NCI-H1694 treated with DMSO at 0.1 percent for 48 hours (cell line): Measurements from ENCODE around the gene STK17A.

Experiments
- DNase-seq: peaks from one replicate; lab custom pipeline; 2025; lab: John Stamatoyannopoulos, UW

Gene STK17A

GRCh38 chr7:43582503-43583423 is at the start of gene STK17A:
Gene STK17A, plus strand, starts transcription at chr7:43583108. Its CDS starts 136 bp downstream, at chr7:43583244.
- peak; percentile 88 for DNase-seq

GRCh38 chr7:43533801-43534479 is 49.0 kb upstream of the STK17A start:
- DNase-seq = no peak

DNA sequence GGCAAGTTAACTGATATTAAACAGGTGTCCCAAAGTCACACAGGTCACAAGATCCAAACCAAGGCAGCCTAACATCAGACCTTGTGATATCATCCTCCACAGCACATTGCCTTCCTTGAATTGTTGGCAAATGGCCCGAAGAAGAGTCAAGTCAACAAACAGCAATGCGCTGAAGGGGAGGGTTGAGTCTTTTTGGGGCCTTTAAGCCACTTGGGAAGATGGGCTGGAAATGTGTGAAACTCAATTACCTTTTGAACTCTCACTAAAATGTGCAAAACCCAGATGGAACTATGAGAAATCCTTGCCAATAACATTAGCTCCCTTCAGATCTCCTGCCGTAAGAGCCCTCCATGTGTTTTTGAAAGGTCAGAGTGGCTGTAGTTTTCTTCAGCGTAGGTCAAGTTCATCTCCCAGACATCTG is 47.9 kb upstream of the STK17A start:
- DNase-seq = no peak

DNA sequence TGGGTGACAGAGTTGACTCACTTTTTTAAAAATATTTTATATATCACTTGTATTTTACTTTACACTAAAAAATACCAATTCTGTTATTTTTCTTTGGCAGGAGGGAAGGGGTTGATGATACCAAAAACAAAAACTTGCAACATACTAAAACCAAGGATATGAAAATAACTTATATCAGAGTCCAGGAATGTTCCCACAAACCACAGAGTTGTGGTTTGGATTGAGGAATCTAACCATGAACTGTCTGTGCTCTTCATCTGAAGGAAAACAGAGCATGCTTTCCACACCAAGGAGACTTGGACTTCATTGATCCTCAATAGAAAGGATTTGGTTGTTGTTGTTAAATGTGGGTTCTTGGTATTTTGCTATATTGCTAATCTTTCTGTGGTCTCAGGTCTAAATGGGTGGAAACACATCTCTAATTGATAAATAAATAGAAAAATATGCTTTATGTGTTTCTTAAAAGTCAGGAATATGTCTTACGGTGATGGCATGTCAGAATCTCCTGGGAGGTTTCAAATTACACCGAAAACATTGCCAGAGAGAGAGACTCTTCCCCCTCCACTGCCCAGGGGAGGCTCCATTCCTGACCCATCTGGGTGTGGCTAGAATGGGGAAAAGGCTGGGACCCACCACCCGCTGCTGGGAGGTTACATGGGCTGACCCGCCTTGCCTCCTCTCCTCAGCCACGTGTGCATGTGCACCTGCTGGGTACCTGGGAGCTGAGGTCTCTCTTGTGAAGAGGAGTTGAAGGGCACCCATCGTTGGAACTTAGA is 46.9 kb upstream of the STK17A start:
- DNase-seq = no peak

- no peak for DNase-seq
Observed at GRCh38 chr7:43536773-43537172, 46.1 kb upstream of the STK17A start.

GRCh38 chr7:43537765-43538403 is 45.0 kb upstream of the STK17A start:
- DNase-seq = no peak

DNA sequence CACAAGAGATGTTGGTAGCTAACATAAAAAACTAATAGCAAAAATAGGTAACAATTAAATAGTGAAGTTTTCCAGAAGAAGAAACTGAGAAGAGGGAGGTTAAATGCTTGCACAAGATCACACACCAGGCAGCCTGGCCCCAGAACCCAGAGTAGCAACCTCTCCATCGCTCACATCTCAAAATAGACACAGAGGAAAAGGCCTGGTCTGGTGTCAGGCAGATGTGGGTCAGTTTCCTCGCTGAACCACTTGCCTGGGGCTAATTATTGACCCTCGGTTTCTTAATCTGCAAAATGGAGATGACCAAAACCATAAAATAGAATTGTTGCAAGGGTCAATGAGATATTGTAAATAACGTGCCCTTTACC is 44.5 kb upstream of the STK17A start:
- no peak for DNase-seq

GRCh38 chr7:43540471-43540870 is 42.4 kb upstream of the STK17A start:
- DNase-seq = no peak

- no peak for DNase-seq
Observed at GRCh38 chr7:43542716-43543115, 40.2 kb upstream of the STK17A start.

- no peak for DNase-seq
Observed at GRCh38 chr7:43546231-43546630, 36.7 kb upstream of the STK17A start.

GRCh38 chr7:43550427-43550826 is 32.5 kb upstream of the STK17A start:
- no peak for DNase-seq

DNA sequence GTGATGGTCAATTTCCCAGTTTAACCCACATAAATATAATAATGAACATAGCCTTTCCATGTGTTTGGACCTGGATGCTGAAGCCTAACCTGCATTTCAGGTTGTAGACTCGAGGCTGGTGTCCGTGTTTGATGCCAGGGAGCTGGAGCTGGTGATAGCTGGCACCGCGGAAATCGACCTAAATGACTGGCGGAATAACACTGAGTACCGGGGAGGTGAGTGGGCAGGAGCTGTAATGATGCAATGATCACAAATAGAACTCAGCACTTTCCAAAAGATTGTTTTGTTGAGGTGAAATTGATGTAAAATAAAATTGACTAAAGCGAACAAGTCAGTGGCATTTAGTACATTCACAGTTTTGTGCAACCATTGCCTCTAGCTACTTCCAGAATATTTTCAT is 30.8 kb upstream of the STK17A start:
- DNase-seq = no peak

DNA sequence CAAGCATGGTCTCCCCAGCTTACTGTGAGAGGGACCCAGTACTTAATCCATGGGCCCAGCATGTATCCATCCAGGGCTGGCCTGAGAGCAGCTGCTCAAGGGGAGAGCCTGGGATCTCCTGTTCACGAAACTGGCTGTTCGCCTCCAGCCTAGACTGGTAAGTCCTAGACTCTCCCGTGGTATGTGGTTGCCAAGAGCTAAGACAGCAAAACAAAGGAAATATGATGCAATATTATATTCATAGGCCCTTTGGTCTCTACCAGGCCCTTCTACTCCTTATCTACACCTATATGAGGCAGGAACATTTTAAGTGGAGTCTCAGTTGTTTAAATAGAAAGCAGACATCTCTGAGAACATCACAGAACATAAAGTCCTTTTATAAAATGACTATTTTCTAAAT is 28.9 kb upstream of the STK17A start:
- no peak for DNase-seq

GRCh38 chr7:43554423-43554822 is 28.5 kb upstream of the STK17A start:
- DNase-seq = no peak

DNA sequence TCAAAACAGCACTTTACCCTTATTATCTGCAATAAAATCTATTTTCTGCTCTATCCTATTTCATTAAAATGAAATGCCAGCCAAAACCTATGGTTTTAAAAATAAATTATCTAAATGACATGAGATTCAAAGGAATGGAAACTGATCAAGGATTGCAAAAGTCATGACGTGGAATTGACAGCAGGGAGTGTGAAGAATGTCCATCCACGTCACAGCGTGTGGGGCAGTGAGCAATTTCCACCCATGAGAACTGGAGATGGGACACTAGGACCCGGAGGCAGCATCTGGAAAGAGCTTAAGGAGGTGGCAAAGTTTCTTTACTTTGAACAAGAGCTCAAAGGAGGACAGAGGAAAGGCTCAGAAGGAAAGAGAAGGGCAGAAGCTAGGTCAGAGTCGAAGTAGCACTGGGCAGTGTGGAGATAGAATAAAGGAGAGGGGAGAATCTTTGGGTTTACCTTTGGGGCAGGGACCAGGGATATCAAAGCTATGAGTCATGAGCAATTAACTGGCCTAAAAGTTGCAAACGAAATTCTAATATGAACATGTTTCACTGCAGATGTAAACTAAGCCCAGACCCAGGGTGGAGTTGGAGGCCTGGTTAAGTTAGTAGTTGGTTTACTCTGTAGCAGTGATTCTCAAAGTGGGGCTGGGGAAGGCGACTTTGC is 24.9 kb upstream of the STK17A start:
- DNase-seq = no peak

DNA sequence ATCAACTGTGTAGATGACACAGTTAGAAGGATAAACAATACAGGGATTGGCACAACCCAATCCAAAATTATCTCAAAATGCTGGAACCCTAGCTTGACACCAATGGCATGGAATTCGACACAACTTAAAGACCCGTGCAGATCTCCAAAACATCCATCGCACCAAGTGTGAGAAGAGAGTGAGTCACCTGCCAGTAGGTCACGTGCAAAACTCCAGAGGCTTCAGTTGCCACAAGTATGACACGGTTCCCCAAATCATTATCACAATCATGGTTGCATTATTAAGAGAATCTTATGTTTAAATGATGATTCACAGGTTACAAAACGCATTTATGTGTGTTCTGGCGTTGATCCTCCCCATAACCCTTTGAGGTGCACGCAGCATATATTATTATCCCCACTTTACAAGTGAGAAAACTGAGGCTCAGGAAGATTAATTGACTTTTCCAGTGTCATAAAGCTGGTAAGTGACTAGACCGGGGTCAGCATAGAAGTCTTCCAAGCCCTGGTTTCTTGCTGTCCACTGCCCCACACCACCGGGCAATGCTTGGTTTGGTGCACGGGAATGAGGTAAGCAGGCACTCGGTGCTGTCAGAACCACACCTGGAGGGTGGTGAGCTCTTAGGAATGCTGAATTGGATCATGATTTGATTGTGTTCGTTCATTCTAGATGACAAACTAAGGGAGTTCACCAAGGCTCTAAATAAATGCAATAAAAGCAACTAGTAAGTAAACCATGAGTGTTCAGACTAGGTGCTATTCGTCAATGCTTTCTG is 23.6 kb upstream of the STK17A start:
- DNase-seq = no peak

- no peak for DNase-seq
Observed at GRCh38 chr7:43559946-43560335, 23.0 kb upstream of the STK17A start.

DNA sequence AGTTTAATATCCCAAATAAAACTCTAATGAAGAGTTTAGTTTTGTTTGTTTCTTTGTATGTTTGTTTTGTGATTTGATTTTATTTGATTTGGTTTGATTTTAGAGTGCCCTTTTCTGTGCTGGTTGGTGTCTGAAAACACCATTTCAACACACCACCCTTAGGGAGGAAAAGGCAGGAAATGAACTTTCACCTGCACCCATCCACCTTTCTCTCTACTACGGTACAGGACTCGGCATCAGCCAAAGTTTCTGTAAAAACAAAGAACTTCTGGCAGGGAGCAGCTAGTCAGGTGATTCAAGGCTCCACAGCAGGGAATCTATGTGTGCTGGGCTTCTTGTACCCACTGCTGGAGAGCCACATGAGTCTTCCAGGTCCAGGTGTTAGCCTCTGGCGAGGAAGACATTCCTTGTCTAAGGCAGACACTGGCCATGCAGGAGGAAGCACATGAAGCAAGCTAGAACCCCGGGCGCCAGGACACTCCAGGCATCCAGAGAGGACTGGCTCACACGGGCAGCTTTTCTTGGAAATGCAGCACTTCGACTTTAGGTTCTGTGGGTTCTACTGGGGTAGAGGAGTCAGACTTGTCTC is 22.1 kb upstream of the STK17A start:
- DNase-seq = no peak

DNA sequence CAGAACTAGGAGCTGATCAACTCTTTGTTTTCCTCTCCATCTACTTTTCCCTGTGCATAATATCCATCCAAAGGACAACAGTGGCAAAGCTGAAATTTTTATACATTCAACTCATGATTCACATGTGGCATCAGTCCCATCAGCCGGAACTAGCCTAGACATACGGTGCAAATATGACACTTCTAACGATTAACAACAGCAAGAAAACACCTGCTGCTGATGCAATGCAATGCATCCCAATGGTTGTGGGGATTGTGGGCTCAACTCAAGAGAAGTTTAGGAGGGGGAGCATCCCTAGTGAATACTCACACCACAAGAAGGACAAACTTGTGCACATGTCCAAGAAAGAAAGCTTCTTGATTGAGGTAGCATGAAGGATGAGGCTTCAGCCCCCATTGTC is 20.5 kb upstream of the STK17A start:
- no peak for DNase-seq

DNA sequence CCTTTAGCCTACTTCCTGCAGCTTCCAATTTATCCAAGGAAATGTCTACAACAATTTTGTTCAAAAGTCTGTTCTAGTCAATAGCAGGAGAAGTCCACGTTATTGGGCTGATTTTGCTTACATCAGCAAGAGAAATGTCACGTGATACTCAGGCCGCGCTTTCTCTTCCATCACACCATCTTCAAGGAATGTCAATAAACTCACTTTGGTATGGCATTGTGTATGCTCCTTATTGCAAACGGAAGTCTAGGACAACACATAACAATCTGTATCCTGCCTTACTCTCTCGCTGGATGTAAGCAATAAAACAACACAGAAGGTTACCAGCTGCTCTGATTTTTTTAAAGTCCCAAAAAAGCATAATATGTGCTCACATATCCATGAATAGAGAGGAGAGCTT is 17.1 kb upstream of the STK17A start:
- no peak for DNase-seq
